Esophagus muscularis mucosa (tissue), 3 donors: Measurements from ENCODE around the gene SYNGAP1.

Experiments used
- CTCF ChIP-seq, 3 experiments: fragments of 200-600 bp in 2 of 3; fragments of 450-650 bp in 1 of 3; sonication (generic) in 2 of 3; IDR thresholded peaks; one replicate each; pipeline ENCODE4 v1.5.1; 2017 to 2019; ENCODE audit warnings: antibody characterized with exemption in 3 of 3, mild to moderate bottlenecking in 2 of 3, moderate library complexity in 1 of 3
- POLR2A ChIP-seq: fragments of 450-650 bp; IDR thresholded peaks from one replicate; pipeline ENCODE4 v1.6.1; 2017; ENCODE audit warnings: antibody characterized with exemption, moderate library complexity, mild to moderate bottlenecking, low read depth

GRCh38 chr6:33458676-33459075 is 38.8 kb downstream of the SYNGAP1 start:
- TF ChIP-seq CTCF (IDR thresholded peaks at IDR 0.05): no peak
- TF ChIP-seq POLR2A: no peak
